Stimulated activated CD4-positive, alpha-beta T cell treated with anti-CD3 and anti-CD28 coated beads, Interleukin-4, amount 100 ng/mL, for 4 hours (primary cell): ENCODE measurements around the gene MARVELD3.
"Not testable (repeated sequence)": the region's sequence is repeated elsewhere in the genome, so short reads cannot be mapped to it uniquely, and the experiment has no call there.

Experiments used
- DNase-seq, 2 experiments: peaks; one replicate each; pipeline ENCODE4 v3.0.0-alpha.2; 2020

MARVELD3 gene

GRCh38 chr16:71626018-71626857 lies at the start of gene MARVELD3:
TSS of gene MARVELD3 (plus strand) at chr16:71626184. CDS start at chr16:71626230, 46 bp downstream.
- peak in 1 of 2 experiments; percentile 25 for DNase-seq

- no peak for DNase-seq
These were observed 49.0 kb upstream of the MARVELD3 start, which contains the start of gene TAT for GRCh38 chr16:71576971-71577370. TSS of gene TAT (minus strand) at chr16:71577092. CDS start at chr16:71576415, 677 bp downstream.

GRCh38 chr16:71582553-71582848 lies 43.5 kb upstream of the MARVELD3 start:
- not testable (repeated sequence) for DNase-seq

GRCh38 chr16:71584543-71585317 lies 41.3 kb upstream of the MARVELD3 start:
- DNase-seq = no peak

- no peak for DNase-seq
These were observed 40.7 kb upstream of the MARVELD3 start for GRCh38 chr16:71585318-71585703.

GRCh38 chr16:71589334-71589733 lies 36.6 kb upstream of the MARVELD3 start:
- not testable (repeated sequence) for DNase-seq

- not testable (repeated sequence) for DNase-seq
These were observed 35.9 kb upstream of the MARVELD3 start for GRCh38 chr16:71590071-71590470.

GRCh38 chr16:71590584-71590983 lies 35.4 kb upstream of the MARVELD3 start:
- DNase-seq = no peak

- DNase-seq = no peak
These were observed 34.1 kb upstream of the MARVELD3 start for GRCh38 chr16:71591917-71592316.

GRCh38 chr16:71593048-71593999 lies 32.7 kb upstream of the MARVELD3 start:
- DNase-seq = no peak

- no peak for DNase-seq
These were observed 31.9 kb upstream of the MARVELD3 start for GRCh38 chr16:71594000-71594646.

- not testable (repeated sequence) for DNase-seq
These were observed 30.6 kb upstream of the MARVELD3 start for GRCh38 chr16:71595340-71595826.

- DNase-seq = not testable (repeated sequence)
These were observed 27.6 kb upstream of the MARVELD3 start for GRCh38 chr16:71598426-71598825.

GRCh38 chr16:71600822-71601221 lies 25.2 kb upstream of the MARVELD3 start:
- no peak for DNase-seq

GRCh38 chr16:71609066-71609465 lies 16.9 kb upstream of the MARVELD3 start:
- no peak for DNase-seq

- no peak for DNase-seq
These were observed 15.5 kb upstream of the MARVELD3 start for GRCh38 chr16:71610447-71610846.

- peak; percentile 63 to 81 for DNase-seq
These were observed 14.8 kb upstream of the MARVELD3 start for GRCh38 chr16:71610936-71611871.

GRCh38 chr16:71614956-71615355 lies 11.0 kb upstream of the MARVELD3 start:
- not testable (repeated sequence) for DNase-seq

- DNase-seq = no peak
These were observed 7.6 kb upstream of the MARVELD3 start for GRCh38 chr16:71618429-71618828.

GRCh38 chr16:71622088-71622487 lies 3.9 kb upstream of the MARVELD3 start:
- DNase-seq = no peak

GRCh38 chr16:71623597-71623996 lies 2.4 kb upstream of the MARVELD3 start:
- DNase-seq = no peak
